PC-9 (cell line): ENCODE results near the gene FARS2.

Source experiments
- CTCF ChIP-seq: fragments of 200-600 bp; sonication (generic); conservative IDR thresholded peaks from 2 replicates; pipeline ENCODE4 v1.6.1; 2017; ENCODE audit warnings: mixed run types, antibody characterized with exemption, mild to moderate bottlenecking, moderate library complexity
- EZH2 ChIP-seq: fragments of 200-600 bp; sonication (generic); IDR thresholded peaks from 2 replicates; pipeline ENCODE4 v1.8.0; 2017; ENCODE audit warnings: antibody characterized with exemption, low read depth

- TF ChIP-seq CTCF (no peak), EZH2 (no peak)
Measured at GRCh38 chr6:5605937-5606336, 344.6 kb downstream of the FARS2 start.
